HG03571 (cell line): ENCODE measurements around the gene HOXA4.

Source experiments
- ATAC-seq: cut with Tn5 transposase; IDR thresholded peaks from one replicate; pipeline ENCODE4 v1.9.1; 2021; ENCODE audit not compliant: unreplicated experiment

Gene HOXA4

DNA sequence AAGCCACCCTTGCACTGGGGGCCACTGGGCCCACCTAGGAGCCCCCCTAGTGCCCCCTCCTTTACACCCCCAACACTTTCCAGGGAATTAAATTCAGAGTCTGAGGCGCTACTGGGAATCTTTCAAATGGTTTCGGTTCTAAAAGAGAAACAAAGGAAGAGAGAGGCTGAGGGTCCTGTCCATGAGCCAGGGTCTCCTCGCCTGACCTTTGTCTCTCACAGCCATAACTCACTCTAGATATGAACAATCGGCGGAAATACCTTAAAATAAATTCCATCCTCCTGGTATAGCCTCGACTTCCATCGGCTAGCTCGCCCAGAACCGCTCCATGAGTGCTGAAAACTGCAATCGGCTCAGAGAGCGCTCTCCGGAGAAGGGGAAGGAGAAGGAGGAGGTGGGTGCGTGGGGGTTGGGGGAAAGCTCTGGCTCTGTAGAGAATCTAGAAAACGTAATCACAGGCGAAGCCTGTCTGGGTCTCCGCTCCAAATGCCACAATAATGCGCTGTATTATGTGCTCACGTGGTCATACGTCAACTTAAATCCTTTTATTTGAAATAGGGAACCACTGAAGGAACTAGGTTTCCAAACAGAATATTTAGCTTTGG lies 12.6 kb downstream of the HOXA4 start:
- ATAC-seq, result no peak

DNA sequence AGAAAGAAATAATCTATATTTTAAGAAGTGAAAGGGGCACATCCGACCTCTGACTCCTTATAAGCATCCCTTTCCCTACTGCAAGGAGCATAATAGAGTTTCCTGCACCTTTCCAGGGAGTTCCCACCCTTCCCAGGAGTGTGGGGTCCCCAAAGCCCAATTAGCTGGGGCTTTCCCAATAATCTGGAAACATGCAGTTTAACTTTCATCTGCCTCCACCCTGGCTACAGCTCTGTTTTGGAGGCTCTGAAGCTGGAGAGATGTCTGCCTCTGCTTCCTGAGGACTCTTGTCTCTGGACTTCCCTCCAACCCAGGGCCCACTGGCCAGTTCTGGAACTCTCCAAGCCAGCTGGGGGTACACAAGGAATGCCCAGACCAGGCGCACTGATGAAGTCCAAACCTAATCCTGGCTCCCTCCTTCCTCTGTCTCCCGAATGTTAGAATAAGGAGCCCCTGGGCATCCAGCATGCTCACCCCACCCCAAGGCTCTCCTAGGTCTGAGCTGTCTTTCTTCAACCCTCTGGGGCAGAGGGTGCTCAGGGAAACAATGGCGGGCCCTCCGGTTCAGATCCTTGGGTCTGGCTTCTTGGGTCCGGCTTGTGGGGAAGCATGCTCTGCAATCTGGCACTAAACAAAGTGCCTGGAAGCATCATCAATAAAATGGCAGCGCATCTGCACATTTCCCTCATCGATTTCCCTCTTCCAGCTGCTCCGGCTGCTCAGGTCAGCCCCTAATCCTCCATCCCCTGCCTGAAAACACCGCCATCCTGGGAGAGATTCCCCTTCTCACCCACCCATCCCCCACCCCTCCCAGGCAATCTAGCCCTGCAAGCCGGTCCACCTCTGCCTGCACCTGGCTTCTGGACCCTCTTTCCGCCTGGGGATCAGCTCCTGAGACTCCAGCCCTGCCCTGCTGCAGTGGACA lies 13.3 kb downstream of the HOXA4 start:
- no peak for ATAC-seq

DNA sequence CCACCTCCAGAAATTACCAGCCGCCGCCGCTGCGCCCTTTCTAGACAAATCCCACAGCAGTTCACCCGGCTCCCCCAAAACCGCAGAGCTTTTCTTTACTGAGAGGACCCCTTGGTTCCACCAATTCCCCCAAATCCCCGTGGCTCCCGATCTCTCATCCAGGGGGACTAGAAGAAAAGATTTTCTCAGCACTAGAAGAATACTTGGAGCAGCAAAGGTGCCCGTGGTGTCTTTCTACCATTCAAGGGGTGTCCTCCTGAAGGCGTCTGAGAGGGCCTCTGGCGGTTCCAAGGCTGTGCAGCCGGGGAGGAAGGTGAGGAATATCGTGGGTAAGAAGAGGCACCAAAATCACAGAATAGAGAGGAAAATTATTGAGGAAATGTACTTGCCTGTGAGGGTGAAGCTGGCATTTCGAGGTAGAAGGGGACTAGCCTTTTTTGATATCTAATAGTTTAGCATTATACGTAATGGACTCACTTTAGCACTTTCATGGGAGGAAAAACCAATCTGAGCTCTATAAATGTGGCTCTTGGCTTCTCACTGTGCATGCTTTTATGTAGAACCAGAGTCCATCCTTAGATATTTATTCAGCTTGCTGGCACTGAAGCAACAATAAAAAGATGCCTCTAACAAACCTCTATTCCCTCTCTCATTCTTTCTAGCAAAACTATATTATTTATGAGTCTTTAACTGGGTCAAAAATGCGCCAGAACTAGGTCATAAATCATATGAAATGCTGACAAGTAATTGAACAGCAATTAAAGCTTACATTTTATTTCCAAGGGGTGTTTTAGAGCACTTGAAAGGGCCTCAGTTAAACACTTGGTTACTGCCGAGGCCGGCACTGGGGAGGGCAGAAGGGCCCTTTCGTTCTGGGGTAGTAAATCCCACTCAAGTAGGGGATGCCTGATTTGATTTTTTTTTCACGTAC lies 14.3 kb downstream of the HOXA4 start:
- ATAC-seq, result no peak

DNA sequence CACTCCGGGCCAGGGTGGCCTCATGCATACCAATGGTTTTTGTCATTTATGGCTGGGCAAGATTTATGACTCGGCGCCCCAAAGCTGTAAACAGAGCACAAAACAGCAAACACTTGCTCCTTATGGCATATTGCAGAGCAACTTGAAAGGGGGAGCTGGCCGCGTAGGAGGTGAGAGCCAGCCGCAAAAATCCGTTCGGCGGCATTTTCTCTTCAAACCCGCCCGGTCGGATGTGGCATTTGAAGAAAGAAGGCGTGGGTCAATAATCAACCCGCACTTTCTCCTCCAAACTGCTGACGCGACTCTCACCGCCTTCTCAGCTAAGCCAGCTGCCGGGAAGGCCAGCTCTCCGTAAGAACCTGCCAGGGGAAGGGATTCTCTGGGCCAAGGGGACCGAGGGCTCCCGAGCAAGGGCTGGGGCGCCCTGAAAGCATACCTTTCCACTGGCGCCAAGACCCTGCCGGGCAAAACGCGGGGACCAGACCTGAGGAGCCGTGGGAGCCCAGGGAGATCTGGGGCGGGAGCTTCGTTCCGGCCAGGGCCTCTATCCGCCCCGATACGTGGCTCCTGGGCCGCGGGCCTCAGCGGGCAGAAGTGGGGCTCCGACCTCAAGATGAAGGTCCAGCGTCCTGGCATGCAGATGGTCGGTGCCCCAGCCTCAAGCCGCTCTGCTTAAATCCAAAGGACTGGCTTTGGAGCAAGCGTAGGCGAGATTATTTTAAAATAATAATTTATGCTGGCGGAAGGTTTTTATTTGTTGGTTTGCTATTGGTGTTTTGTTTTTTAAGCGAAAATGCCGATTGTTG lies 15.1 kb downstream of the HOXA4 start:
- ATAC-seq, result no peak

DNA sequence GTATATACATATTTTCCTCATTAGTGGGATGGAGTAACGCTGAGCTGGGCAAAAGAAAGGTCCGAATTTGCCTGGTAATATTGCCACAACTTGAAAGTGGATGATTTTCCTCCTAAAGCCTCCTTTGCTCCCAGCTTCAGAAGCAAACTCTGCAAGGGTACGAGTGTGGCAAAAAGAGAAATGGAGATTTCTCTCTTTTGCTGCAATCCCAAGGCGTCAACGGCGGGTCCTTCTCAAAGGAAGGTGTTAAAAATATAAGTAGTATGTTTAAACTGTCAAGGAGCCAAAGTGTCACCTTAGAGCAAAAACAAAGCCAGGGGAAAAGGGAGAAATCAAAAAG lies 15.7 kb downstream of the HOXA4 start:
- ATAC-seq, result no peak

DNA sequence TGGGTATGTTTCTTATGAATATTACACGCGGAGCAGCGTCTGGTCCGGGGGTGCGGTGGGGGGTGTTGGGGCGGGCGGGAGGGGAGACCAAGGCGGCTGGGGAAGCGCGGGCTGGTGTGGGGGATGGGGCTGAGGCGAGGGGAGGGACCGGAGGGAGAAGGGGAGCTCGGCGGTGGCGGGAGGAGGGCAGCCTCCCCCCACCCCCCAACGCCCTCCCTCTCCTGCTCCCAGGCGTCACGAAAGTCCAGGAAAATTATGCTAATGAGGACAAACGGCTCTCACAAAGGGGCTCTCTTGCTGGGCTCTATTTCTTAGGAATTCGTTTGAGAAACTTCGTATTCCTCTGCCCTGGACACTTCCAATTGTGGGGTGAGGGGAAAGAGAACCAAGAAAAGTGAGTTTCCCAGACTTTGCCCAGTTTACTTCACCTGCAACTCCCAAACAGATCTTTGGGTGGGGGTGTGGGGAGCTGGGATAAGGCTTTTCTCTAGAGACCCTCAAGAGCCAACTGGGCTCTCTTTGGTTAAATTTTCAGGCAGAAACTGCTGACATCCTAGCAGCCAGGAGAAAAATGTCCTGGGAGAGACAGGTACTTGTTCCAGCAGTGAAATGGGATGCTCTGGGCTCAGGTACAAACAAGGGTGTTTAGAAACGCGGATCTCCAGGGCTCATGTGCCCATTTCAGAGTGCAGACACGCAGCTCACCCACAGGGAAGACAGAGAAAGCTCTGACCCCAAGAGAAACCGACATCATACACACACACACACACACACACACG lies 16.4 kb downstream of the HOXA4 start:
- no peak for ATAC-seq

DNA sequence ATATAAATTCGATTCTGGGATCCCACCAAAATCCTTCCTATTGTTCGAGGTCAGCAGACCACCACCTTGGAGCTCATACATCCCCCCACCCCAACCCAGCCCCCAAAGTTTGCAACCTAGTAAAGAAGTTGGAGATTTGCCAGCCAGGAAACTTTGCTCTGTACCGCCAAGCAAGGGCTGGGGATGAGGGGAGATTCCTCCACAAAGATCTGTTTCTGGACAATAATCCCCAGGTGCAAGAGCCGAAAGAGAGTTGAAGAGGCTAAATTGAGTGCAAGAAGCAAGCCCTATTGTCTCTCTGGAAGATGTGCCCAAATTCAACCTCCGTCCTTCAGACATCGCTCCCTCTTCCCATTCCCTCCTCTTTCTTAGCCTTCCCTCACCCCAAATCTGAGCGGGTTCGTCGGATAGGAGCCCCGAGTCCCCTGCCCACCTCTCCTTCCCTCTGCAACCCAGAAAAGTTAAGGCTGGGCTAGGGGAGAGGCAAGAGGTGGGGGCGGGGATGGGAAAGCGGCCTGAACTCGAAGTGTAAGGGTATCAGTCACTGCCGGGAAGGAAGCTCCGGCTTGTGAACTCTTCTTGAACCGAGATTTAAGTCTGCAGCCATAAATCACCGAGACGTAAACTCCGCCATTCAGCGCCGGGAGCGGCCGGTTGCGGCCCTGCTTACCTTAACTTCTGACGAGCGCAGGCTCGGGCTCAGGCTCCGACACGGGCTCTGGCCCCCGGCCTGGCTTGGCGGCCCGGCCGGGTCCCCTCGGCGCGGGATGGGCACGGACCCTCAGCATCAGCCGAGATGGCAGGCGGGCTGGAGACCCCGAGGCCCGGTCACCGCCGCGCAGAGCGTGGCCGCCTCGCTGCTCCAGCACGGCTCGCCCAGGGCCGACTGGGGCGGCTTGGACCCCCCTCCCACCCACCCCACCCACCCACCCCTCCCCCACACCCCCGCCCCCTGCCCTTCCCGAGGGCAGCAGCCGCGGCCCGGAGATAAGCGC lies 17.3 kb downstream of the HOXA4 start:
- no peak for ATAC-seq

DNA sequence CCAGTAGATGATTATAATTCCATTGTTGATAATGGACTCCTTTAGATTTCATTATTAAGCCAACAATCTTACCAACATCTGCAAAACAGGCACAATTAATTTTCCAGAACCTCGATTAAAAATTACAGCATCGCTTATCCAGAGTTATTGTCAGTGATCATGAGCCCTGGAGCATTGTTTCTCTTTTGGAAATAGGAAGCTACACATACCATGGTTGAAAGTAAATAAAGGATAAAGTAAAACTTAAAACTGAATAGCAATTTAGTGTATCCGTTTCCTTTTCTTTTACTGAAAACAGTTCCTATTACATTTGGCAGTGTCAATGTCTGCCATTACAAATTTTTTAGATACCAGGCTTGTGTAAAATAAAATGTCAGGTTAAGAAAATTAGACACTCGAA lies 18.2 kb downstream of the HOXA4 start:
- no peak for ATAC-seq

DNA sequence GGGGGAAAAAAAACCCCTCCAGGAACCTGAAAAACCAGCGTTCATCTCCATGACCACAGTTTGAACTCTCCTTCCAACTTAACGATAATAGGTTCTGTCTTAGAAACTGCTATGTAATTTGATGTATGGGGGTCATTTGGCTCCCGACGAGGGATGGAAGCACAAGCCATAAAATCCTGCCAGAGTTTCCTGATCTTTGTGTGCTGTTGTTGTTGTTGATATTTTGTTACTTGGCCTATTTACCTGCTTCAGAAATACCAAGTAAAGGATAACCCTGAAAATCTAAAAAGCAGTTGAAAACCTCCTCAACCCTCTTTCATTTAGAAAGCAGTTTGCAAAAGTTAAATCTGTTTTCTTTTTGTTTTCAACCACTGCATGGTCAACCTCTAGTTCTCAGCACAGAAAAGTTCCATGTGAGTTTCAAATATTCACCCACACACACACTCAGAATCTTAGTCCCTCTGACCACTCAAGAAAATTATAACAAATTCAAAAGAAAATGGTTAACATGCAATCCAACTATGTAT lies 18.7 kb downstream of the HOXA4 start:
- ATAC-seq, result no peak

DNA sequence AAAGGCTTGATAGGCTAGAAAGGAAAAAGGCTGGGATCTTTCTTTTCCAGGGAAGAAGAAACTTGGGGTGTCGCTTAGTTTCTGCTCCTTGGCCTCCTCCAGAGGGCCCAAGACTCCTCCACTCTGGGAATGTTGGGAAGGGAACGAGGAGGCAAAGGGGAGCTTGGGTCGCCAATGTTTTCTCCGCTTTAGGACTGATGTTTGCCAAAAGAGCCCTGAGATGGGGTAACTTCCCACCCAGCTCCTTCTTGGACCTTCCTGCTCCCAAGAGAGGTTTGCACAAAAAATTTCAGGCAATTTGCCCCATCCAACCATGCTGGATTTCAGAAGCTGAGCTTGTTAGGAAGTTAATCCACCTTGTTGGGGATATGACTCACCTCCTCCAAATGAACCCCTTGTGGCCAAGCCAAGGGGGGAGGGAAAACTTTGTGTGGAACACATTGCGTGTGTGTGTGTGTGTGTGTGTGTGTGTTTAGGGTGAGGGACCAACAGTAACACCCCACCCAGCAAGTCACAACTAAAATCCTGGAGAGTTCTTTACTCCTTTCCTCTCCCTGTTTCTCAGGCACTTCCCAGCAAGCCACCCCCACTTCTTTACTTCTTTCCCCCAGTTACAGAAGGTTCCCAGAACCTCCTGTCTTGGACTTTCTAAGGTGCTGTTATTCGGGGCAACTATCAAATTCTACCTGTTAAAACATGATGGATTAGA lies 19.4 kb downstream of the HOXA4 start:
- no peak for ATAC-seq

DNA sequence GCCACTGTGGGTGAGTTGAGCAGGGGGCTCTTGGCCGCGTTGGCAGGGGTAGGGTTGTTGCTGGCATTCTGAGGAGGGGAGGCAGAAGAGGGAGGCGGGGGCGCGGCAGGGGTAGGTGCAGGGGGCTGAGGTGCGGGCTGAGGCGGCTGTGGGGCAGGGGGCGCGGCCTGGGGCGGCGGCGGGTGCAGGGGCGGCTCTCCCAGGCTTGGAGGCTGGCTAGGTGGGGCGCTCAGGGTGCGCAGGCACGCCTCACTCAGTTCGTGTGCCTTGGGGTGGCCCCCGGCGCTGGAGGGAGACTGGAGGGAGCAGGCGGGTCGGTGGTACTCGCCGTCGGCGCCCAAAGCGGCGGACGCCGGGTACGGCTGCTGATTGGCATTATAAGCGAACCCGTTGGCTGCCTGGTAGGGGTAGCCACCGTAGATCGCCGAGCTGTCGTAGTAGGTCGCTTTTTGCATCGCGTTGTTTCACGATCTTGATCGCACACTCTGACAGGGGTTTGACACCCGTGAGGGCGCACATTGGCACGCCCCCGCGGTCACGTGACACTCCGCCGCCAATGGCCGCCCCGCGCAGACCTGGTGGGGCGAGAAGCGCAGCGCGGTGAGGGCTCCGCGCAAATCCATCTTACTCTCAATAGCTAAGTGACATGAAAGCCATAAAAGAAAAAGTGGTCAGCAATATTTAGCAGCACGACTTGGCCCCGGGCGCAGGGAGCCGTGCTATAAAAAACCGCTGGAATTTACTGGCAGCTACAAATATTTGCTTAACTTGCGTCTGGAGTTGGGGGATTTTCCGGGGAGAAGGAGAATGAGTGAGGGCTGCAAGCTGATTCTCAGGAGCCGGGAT lies 20.1 kb downstream of the HOXA4 start:
- ATAC-seq, result no peak

DNA sequence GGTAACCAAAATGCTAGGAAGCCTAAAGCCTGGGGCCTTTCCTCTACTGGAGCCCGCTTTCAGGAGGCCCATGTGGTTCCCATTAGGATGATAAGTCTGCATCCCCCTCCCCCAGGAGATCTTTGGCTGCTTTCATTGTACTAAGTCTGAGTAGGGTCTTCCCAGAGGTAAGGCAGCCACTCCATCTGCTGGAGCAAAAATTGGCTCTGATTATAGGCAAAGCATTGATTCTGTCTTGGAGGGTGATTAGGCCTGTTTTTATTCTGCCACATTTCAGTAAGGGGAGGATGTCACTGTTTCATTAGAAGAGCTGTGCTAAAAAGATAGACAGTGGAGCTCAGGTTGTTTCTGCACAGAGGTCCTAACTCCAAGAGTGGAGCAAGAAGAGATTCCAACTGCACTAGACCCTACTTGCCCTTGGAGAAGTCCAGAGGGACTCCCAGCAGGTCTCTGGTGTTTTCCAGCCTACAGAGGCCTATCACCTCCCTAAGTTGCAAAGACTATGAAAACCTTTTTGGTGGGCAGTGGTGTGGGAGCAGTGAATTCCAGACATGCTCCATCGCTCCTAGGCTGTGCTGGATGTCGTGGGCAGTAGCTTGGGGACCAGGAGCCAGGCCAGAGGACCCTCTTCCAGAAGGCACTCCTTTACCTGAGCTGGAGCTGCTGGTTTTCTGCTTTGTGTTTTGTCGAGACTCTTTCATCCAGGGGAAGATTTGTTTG lies 20.9 kb downstream of the HOXA4 start:
- ATAC-seq, result no peak

DNA sequence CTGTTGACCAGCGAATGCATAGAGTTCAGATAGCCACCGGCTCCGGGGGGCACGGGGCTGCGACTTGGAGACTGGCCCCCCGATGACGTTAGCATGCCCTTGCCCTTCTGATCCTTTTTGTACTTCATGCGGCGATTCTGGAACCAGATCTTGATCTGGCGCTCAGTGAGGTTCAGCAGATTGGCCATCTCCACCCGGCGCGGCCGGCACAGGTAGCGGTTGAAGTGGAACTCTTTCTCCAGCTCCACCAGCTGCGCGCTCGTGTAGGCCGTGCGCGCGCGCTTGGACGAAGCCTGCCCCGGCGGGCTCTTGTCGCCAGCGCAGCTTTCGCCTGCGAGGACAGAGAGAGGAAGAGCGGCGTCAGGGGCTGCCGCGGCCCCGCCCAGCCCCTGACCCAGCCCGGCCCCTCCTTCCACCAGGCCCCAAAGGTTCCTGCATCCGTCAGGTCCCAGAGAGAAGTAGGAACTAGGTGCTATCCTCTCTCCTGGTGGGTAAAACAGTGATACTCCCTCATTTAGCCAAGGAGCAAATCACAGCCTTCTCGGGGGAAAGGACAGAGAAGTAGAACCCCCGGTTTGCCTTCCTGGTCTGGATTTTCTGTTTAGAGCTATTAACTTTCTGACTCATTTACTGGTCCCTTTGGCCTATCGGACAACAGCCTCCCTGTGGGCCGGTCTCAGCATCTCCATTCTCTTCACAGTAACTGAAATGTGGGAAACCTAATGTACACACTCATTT lies 22.0 kb downstream of the HOXA4 start:
- no peak for ATAC-seq

DNA sequence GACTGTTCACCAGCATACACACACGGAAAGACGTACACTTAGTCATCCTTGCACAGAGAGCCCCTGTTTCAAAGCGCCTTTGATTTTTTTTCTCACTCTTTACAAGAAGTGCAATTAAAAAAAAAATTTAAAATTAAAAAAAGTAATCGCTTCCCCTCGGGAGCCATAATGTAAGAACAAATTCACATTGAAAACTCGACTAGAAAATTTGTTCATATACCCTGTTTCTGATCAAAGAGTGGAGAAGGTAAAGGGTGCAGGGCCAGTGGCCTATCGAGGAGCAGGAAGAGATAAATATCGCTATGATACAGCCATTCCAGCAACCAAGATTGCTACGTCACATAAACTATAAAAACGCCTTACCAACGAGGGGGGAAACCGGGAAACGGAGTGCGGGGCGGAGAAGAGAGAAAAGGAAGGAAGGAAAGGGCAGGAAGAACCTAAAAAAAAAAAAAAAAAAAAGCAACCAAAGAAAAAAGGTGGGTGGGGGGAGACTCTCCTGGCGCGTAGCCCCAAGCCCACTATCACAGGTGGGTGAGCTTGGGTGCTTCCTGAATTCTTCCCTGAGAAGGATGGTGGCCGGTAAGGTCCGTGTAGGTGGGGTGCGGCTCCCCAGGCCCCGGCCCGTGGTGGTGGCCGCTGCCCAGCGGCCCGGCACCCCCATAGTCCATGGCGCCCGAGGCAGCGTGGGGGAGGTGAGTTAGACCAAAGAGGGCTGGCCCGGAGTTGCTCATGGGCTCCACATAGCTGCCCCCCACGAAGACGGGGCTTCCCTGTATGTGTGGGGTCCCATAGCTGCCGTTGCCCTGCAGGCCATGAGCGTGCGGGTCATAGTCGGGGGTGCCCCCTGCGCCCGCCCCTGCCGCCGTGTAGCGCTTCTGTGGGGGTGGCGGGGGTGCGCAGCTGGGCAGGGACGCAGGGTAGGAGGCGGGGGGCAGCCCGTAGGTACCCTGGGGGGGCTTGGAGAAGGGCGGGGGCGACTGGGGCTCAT lies 22.9 kb downstream of the HOXA4 start:
- no peak for ATAC-seq

DNA sequence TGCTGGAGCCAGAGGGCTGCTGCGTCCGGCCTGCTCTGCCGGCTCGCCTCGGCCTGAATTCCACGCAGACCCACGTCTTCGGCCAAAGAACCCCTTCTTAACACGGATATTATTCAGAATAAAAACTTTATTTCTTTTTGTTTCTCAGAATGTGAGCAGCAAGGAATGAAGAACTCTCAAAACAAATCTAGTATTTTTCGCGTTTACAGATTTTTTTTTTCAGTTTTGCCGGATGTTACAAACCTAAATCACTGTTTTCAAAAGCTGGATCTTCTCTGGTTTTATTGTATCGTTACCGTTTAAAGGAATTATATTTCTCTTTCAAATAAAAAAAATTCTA lies 23.7 kb downstream of the HOXA4 start:
- no peak for ATAC-seq
